Retinal pigment epithelial cell (primary cell): Measurements from ENCODE around the gene MYH10.

Experiments used
- DNase-seq: peaks from one replicate; pipeline ENCODE4 v3.0.0-alpha.2; 2010; ENCODE audit warnings: low read depth
- H3K4me3 ChIP-seq: 2 replicates; pipeline ENCODE4 v1.5.1; 2011; ENCODE audit warnings: mild to moderate bottlenecking, low read length, control low read depth, moderate library complexity
- CTCF ChIP-seq: conservative IDR thresholded peaks from 2 replicates; pipeline ENCODE4 v1.5.1; 2011; ENCODE audit warnings: low read depth, low read length, control low read depth, inconsistent platforms

MYH10 gene

DNA sequence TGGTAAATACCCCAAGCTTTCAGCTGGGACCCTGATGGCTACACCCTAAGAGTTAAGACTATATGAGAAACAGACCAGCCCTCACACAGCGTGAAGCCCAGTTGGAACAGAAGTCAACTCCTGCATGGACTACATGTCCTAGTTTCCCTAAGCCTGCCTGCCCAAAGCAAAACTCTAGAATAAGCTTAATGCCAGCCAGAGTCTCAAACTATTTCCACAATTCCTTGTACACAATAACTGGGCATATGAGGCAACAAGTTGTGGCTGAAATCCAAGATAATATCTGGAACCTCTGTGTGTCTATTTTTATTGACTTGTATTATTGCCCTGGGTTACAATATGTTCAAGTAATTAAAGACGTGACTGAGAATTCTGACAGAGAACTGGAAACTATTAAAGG, 19.4 kb downstream of the MYH10 start:
- no peak overlapping the region for H3K4me3 ChIP-seq
- no peak for DNase-seq
- TF ChIP-seq CTCF, result no peak

DNA sequence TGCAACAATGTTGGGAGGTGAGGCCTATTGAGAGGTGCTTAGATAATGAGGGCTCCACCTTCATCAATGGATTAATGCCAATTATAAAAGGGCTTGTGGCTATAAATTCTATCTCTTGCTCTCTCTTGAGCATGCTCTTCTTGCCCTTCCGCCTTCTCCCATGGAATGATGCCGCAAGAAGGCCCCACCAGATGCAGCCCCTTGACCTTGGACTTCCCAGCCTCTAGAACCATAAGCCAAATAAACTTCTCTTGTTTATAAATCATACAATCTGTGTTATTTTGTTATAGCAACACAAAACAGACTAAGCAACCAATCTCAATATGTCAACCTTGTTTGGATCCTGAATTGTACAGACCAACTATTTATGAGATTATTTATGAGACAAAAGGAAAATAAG, 20.0 kb downstream of the MYH10 start:
- TF ChIP-seq CTCF, result no peak
- no peak for DNase-seq
- H3K4me3 ChIP-seq, result no peak overlapping the region

- TF ChIP-seq CTCF, result no peak
- DNase-seq, result no peak
- no peak overlapping the region for H3K4me3 ChIP-seq
Measured at GRCh38 chr17:8609910-8610309, 20.6 kb downstream of the MYH10 start.

GRCh38 chr17:8608001-8608400, 22.5 kb downstream of the MYH10 start:
- no peak for TF ChIP-seq CTCF
- no peak overlapping the region for H3K4me3 ChIP-seq
- no peak for DNase-seq

DNA sequence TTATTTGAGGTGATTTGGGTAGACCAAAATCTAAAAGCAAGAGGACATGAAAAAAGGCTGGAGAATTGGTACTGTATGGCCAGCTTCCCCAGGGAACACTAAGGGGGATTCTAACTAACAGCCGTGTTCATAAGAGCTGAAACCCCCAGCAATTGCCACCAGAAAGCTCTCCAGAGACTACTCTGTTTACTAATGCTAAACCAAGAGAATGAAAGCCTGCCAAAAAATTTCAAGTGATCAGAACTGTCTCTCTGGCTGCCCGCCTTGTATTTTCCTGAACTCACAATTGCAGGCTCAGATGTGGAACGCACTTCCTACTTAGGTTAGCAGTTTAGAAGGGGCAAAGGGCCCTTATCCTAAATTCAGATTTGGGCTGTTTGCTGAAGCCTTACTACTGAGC, 24.1 kb downstream of the MYH10 start:
- no peak for TF ChIP-seq CTCF
- no peak for DNase-seq
- no peak overlapping the region for H3K4me3 ChIP-seq

DNA sequence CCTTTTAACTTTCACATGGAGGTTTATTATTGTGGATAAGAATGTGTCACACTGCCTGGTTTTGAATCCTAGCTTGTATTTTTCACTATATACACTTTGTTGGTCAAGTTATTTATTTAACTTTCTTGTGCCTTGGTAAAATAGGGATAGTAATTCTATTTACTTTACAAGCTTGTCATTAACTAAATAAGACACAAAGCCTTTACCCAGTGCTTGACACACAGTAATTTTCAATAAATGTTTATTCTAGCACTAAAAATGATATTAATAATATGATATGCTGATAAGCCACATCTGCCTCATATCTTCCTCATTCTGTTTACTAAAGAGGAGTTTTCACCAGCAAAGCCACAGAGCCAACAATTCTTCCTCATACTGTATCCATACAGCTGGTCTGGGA, 27.8 kb downstream of the MYH10 start:
- TF ChIP-seq CTCF, result no peak
- DNase-seq, result no peak
- H3K4me3 ChIP-seq, result no peak overlapping the region

DNA sequence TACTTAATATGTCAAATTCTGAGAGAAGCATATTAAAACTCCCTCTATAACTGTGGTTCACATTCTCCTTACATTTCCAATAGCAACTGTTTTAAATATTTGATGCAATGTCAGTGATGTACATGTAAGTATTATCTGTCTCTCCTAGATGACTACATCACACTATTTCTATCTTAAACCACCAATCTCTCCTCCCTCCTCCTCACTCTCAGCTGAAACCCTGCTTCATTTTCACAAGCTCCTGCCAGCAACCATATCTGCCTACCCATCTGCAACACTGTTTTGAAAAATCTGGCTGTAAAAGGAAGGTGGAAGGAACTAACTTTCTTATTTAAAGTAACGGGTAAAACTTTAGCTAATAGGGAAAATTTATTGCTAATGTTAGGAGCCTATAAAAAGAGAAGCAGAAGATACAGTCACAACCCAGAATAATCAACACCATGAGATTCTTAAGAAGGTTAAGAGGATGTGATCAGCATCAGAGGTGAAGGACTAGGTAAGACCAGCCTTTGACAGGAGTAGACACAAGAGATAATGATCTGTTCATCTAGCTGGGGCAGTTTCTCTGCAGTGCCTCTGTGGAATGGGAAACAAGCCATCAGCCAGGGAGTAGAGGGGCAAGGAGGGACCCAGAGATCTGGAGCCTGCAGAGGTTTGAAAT, 31.0 kb downstream of the MYH10 start:
- H3K4me3 ChIP-seq, result no peak overlapping the region
- no peak for DNase-seq
- TF ChIP-seq CTCF, result no peak
